CD4-positive, alpha-beta T cell treated with Interleukin-4 for 1 hour (primary cell): ENCODE measurements around the gene IGBP1.
"Not testable (repeated sequence)": the region's sequence is repeated elsewhere in the genome, so short reads cannot be mapped to it uniquely, and the experiment has no call there.

Experiments used
- DNase-seq, 2 donors: peaks; one replicate each; pipeline ENCODE4 v3.0.0-alpha.2; 2020 to 2022

Gene IGBP1

DNA sequence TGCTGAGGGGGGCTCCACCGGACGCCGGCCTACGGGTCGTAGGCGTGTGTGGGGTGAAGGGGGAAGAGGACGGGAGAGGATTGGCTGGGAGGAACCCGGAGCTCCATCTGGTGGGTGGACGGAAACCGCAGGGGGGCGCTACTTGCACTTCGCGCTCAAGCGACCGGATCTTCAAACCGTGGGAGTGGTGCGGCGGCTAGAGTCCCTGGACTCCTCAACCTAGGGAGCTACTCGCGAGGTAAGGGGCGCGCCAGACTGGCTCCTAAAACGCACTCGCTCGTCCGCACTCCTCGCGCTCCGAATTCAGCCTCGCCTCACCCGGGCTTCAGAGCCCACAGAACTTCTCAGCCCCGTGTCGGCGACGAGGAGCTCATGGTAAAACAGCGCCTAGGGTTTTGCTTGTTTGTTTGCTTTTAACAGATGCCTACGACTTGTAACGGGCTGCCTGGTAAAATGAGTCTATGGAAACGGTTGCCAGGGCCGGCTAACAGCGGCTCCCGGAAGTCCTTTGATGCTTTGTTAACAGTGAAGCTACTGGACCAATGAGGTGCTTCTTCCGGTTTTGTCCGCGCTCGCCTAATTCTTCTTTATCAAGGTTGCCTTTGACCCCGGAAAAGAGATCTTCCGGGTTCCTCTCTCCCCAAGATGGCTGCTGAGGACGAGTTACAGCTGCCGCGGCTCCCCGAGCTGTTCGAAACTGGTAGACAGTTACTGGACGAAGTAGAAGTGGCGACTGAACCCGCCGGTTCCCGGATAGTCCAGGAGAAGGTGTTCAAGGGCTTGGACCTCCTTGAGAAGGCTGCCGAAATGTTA lies at the start of gene IGBP1:
IGBP1 (plus strand) TSS at position 145 of the 813 bp plus-strand sequence; CDS start at position 646, 501 bp downstream.
- peak; percentile 88 to 89 for DNase-seq

DNA sequence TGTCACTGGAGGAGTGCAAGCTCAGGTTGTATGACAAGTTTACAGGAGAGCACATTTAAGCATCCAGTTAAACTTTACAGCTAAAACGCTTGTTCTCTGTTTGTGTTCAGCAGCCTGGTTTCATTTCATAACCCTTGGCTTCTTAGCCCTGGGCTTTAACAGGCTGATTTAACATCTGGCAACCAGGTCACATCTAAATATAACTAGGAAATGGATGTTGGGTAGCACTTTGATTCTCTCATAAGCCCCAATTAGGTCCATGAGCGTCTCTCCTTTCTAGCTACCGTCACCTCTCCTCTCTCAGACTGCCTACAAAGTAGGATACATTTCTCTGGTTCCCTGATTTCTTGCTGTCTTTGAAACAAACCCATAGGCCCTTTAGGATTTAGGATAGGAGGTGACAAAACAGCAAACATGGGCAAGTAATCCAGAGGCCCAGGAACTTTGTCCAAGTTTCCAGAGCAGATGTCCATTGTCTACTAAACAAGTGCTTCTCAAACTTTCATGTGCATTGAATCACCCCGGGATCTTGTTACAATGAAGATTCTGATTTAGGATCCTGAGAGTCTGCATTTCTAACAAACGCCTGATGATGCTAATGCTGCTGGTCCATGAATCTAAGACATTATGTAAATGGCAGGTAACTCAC lies 48.5 kb upstream of the IGBP1 start:
- no peak for DNase-seq

- DNase-seq: no peak
Observed at GRCh38 chrX:70087857-70088630, 45.2 kb upstream of the IGBP1 start.

DNA sequence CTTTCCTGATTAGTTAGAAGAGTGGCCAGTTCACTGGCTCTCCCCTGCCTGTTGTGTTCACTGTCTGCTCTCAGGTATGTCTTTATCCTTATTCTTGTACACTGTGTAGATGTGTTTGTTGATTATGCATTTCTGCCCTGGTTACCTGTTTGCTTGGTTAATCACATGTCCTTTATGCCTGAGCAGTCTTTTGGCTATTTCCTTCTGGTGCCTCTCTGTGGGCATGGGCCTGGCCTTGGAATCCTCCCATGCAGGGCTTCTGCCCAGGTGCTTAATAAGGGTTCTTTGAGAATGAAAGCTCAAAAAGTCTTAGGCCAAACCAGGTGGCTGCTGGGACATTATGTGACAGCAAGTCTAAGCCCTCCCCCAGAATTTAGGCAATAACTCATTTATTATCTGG lies 44.5 kb upstream of the IGBP1 start:
- DNase-seq: no peak

DNA sequence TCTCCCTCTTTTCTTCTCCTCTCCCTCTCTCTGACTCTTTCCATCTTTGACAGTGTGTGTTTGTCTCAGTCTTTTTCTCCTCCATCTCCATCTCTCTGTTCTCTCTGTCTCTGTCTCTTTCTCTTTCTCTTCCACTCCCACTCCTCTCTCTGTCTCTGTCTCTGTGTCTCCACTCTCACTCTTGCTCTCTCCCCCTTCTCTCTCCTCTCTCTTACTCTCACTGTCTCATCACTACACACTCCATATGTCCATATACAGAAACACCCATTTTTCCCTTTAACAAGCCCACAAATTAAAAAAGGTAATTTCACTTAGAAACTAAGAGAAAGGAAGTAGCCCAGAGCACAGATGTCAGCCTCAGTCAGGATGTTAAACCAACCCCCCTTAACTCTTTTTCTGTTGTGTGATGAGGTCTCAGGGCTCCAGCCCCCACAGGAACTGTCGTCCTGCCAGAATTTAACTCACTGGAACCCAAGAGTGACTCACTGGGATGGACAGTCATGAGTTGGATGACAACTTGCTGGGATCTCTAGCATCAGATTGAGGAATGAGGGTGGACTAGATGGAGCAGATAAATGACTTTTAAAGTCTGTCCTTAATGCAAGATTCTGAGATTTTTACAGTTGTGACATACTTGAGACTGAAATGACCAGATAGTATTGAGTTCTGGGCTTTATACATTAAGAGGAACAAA lies 43.5 kb upstream of the IGBP1 start:
- no peak for DNase-seq

GRCh38 chrX:70092247-70092646 lies 41.0 kb upstream of the IGBP1 start:
- no peak for DNase-seq

DNA sequence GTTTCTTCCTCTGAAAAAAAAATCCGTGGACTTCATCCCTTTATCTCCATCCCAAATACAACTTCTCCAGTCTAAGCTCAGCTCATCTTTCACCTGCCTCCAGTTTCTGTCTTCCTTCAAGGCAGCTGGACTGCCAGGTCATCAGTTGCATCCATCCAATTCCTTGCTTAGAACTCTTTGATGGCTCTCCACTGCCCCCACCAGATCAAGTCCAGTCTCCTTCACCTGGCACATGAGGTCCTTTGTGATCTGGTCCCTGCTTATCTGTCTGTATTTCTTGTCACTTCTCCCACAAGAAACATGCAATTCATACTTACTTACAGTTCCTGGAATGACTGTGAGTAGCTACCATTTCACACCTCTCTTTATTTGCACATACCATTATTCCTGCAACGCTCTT lies 37.2 kb upstream of the IGBP1 start:
- no peak for DNase-seq

GRCh38 chrX:70105229-70105628 lies 28.0 kb upstream of the IGBP1 start:
- no peak for DNase-seq

DNA sequence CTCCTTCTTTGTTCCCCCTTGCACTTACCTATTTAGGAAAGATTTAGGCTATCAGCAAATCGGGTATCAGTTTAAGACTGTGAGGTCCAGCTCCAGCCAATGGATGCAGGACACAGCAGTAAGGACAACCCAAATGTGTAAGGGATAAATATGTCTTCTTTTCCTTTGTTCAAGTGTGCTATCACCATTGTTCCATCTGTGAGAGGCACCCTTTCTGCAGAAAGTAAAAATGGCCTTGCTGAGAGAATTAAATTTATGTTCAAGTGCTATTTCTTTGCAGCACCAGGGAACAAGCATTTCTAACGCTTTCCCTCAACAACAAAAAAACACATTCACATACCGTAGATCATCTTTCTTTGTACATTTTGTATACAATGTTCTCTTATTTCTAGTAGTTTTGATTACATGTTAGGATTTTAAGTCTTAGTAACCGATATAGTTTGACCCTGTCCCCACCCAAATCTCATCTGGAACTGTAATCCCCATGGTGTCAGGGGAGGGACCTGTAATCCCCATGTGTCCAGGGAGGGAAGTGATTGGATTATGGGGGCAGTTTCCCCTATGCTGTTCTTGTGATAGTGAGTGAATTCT lies 21.7 kb upstream of the IGBP1 start:
- not testable (repeated sequence) for DNase-seq

- no peak for DNase-seq
Observed at GRCh38 chrX:70117738-70118137, 15.5 kb upstream of the IGBP1 start.

GRCh38 chrX:70123014-70123413 lies 10.2 kb upstream of the IGBP1 start:
- not testable (repeated sequence) for DNase-seq

DNA sequence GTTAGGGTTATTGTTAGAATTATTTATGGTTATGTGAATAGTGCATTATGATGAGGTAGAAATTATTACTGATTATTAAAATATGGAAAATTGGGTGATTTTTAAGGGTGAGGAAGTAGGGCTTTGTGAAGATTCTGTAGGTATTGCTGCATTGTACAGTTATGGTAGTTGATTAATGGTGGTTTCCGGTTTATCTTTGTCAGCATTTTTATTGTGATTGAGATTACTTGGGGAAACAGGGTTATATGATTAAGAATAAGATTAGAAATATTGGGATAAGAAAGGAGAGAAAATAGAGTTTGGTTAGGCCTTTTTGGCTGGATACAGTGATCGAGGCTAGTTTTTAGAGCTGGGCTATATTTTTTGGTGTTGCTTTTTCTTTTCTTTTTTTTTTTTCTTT lies 8.6 kb upstream of the IGBP1 start:
- no peak for DNase-seq

GRCh38 chrX:70128071-70128470 lies 5.2 kb upstream of the IGBP1 start:
- DNase-seq: no peak

GRCh38 chrX:70129816-70130215 lies 3.4 kb upstream of the IGBP1 start:
- DNase-seq: no peak

- DNase-seq: peak in 1 of 2 donors; percentile 6
Observed at GRCh38 chrX:70132224-70132623, 1.0 kb upstream of the IGBP1 start.

DNA sequence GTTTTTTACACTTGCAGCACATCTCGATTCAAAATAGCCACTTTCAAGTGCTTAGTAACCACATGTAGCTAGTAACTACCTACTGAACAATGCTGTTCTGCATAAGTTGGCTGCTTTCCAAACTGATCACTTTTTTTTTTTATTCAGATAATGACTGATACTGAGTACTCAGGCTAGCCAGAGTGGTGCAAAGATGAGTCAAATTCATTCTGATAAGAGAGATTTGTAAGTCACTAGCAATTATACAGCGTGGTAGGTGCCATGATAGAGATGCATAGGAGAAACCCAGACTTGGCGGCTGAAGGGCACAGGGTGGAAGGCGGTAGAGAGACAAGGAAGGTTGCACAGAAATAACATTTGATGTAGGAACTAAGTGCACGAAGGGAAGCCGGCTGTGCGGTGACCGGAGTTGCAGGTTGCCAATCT lies 357 bp upstream of the IGBP1 start:
- no peak for DNase-seq

GRCh38 chrX:70134116-70134477 lies 850 bp downstream of the IGBP1 start:
- DNase-seq: no peak

GRCh38 chrX:70138622-70139021 lies 5.4 kb downstream of the IGBP1 start:
- DNase-seq: no peak

- DNase-seq: no peak
Observed at GRCh38 chrX:70139736-70140135, 6.5 kb downstream of the IGBP1 start.

GRCh38 chrX:70141373-70141772 lies 8.1 kb downstream of the IGBP1 start:
- DNase-seq: no peak

- DNase-seq: no peak
Observed at GRCh38 chrX:70166601-70167590, 33.6 kb downstream of the IGBP1 start.
